H9 (cell line): ENCODE data around the gene RUNX2. TPM values are rescaled to one million over a fixed set of nuclear protein-coding genes. Genes with fewer than 3 reads are reported as not detected.

Experiments used
- DNase-seq: peaks from one replicate; pipeline ENCODE4 v3.0.0-alpha.2; 2017
- H2AFZ ChIP-seq: one replicate; pipeline ENCODE4 v1.6.1; 2013; ENCODE audit warnings: mild to moderate bottlenecking, low read length, control low read depth, moderate library complexity
- H2AK5ac ChIP-seq: 2 replicates; pipeline ENCODE4 v1.6.1; 2013; ENCODE audit warnings: low read length, control low read depth, mixed read lengths; ENCODE audit not compliant: insufficient read length
- H2BK120ac ChIP-seq: one replicate; pipeline ENCODE4 v1.6.1; 2013; ENCODE audit warnings: low read depth, mild to moderate bottlenecking, low read length, control low read depth, inconsistent platforms; ENCODE audit not compliant: poor library complexity, severe bottlenecking
- H2BK12ac ChIP-seq: 2 replicates; pipeline ENCODE4 v1.6.1; 2013; ENCODE audit warnings: low read length, control low read depth, mixed read lengths, low read depth; ENCODE audit not compliant: insufficient read length
- H2BK15ac ChIP-seq: 2 replicates; pipeline ENCODE4 v1.6.1; 2013; ENCODE audit warnings: low read depth, low read length, control low read depth
- H2BK20ac ChIP-seq: one replicate; pipeline ENCODE4 v1.6.1; 2013; ENCODE audit warnings: low read depth, mild to moderate bottlenecking, low read length, control low read depth, inconsistent platforms; ENCODE audit not compliant: poor library complexity, severe bottlenecking
- H2BK5ac ChIP-seq: 2 replicates; pipeline ENCODE4 v1.6.1; 2013; ENCODE audit warnings: low read length, control low read depth, mixed read lengths; ENCODE audit not compliant: insufficient read length
- H3K14ac ChIP-seq: 2 replicates; pipeline ENCODE4 v1.6.1; 2013; ENCODE audit warnings: low read length, control low read depth; ENCODE audit not compliant: insufficient read depth
- H3K18ac ChIP-seq: 2 replicates; pipeline ENCODE4 v1.6.1; 2013; ENCODE audit warnings: low read depth, mild to moderate bottlenecking, mixed read lengths, low read length, control low read depth; ENCODE audit not compliant: insufficient read length
- H3K23ac ChIP-seq: 2 replicates; pipeline ENCODE4 v1.6.1; 2013; ENCODE audit warnings: low read length, control low read depth, mixed read lengths, low read depth; ENCODE audit not compliant: insufficient read length
- H3K23me2 ChIP-seq: 2 replicates; pipeline ENCODE4 v1.6.1; 2013; ENCODE audit warnings: low read depth, mild to moderate bottlenecking, mixed read lengths, low read length, control low read depth; ENCODE audit not compliant: insufficient read length, poor library complexity, severe bottlenecking
- H3K27ac ChIP-seq: 2 replicates; pipeline ENCODE4 v1.5.1; 2013; ENCODE audit warnings: low read length, control low read depth, mixed read lengths, low read depth; ENCODE audit not compliant: insufficient read length
- H3K27me3 ChIP-seq: 2 replicates; pipeline ENCODE4 v1.6.1; 2013; ENCODE audit warnings: low read length, control low read depth, inconsistent platforms; ENCODE audit not compliant: insufficient read depth
- H3K4ac ChIP-seq: 2 replicates; pipeline ENCODE4 v1.6.1; 2013; ENCODE audit warnings: low read depth, mild to moderate bottlenecking, control low read depth, inconsistent platforms, low read length, moderate library complexity
- H3K4me1 ChIP-seq: 2 replicates; pipeline ENCODE4 v1.6.1; 2013; ENCODE audit warnings: low read length, control low read depth, inconsistent platforms; ENCODE audit not compliant: insufficient read depth
- H3K4me2 ChIP-seq: 2 replicates; pipeline ENCODE4 v1.6.1; 2013; ENCODE audit warnings: low read length, control low read depth, mixed read lengths; ENCODE audit not compliant: insufficient read length, insufficient read depth
- H3K56ac ChIP-seq: 2 replicates; pipeline ENCODE4 v1.6.1; 2013; ENCODE audit warnings: low read depth, mild to moderate bottlenecking, mixed read lengths, low read length, control low read depth; ENCODE audit not compliant: insufficient read length
- H3K79me1 ChIP-seq: 2 replicates; pipeline ENCODE4 v1.6.1; 2013; ENCODE audit warnings: low read depth, mild to moderate bottlenecking, moderate library complexity, low read length, control low read depth, inconsistent platforms; ENCODE audit not compliant: insufficient read depth, poor library complexity, severe bottlenecking
- H3K79me2 ChIP-seq: 2 replicates; pipeline ENCODE4 v1.6.1; 2013; ENCODE audit warnings: low read length, control low read depth, inconsistent platforms; ENCODE audit not compliant: insufficient read depth
- H3K9ac ChIP-seq: 2 replicates; pipeline ENCODE4 v1.6.1; 2013; ENCODE audit warnings: low read length, control low read depth, mixed read lengths; ENCODE audit not compliant: insufficient read length; ENCODE audit errors: extremely low read depth
- H3K9me3 ChIP-seq: one replicate; pipeline ENCODE4 v1.6.1; 2013; ENCODE audit warnings: low read depth, low read length, inconsistent platforms; ENCODE audit not compliant: control insufficient read depth
- H3T11ph ChIP-seq: one replicate; pipeline ENCODE4 v1.6.1; 2013; ENCODE audit warnings: mild to moderate bottlenecking, low read length, control low read depth, inconsistent platforms
- H4K20me1 ChIP-seq: one replicate; pipeline ENCODE4 v1.6.1; 2013; ENCODE audit not compliant: control insufficient read depth, insufficient read length, insufficient read depth
- H4K5ac ChIP-seq: 2 replicates; pipeline ENCODE4 v1.6.1; 2013; ENCODE audit warnings: low read depth, mild to moderate bottlenecking, mixed read lengths, low read length, control low read depth; ENCODE audit not compliant: insufficient read length
- H4K8ac ChIP-seq: replicated peaks from 2 replicates; pipeline ENCODE4 v1.6.1; 2013; ENCODE audit warnings: low read length, control low read depth, mixed read lengths, low read depth; ENCODE audit not compliant: insufficient read length
- H4K91ac ChIP-seq: 2 replicates; pipeline ENCODE4 v1.6.1; 2013; ENCODE audit warnings: low read depth, mild to moderate bottlenecking, moderate library complexity, mixed read lengths, low read length, control low read depth; ENCODE audit not compliant: insufficient read length
- H3K27ac Mint-ChIP-seq, 3 experiments: 2 replicates in 2 of 3; 3 replicates in 1 of 3; pipeline ENCODE4 v1.8.0; 2020 to 2021; ENCODE audit warnings: mixed read lengths in 3 of 3, mild to moderate bottlenecking in 1 of 3, moderate library complexity in 1 of 3
- H3K27me3 Mint-ChIP-seq: 2 replicates; pipeline ENCODE4 v1.8.0; 2021; ENCODE audit warnings: low read depth, mild to moderate bottlenecking, moderate library complexity, mixed read lengths
- H3K36me3 Mint-ChIP-seq, 3 experiments: 2 replicates in 2 of 3; 3 replicates in 1 of 3; pipeline ENCODE4 v1.8.0; 2020 to 2021; ENCODE audit warnings: low read depth in 3 of 3, mixed read lengths in 3 of 3; ENCODE audit not compliant: insufficient read depth in 1 of 3
- H3K4me1 Mint-ChIP-seq, 2 experiments: 2 replicates each; pipeline ENCODE4 v1.8.0; 2020; ENCODE audit warnings: mixed read lengths in 2 of 2
- H3K4me3 Mint-ChIP-seq, 2 experiments: 2 replicates in 1 of 2; 3 replicates in 1 of 2; pipeline ENCODE4 v1.8.0; 2020 to 2021; ENCODE audit warnings: mild to moderate bottlenecking in 2 of 2, mixed read lengths in 2 of 2, moderate library complexity in 1 of 2
- H3K9me3 Mint-ChIP-seq, 2 experiments: 2 replicates in 1 of 2; 3 replicates in 1 of 2; pipeline ENCODE4 v1.8.0; 2020; ENCODE audit warnings: mild to moderate bottlenecking in 2 of 2, mixed read lengths in 2 of 2, moderate library complexity in 1 of 2
- WGBS: extraction: QIAGEN DNeasy Blood & Tissue Kit; methylation state at CpG from one replicate; pipeline ENCODE4 v1.1.7; 2013; ENCODE audit warnings: missing lambda C conversion rate, low lambda C conversion rate, mixed read lengths; ENCODE audit not compliant: insufficient read length; ENCODE audit errors: extremely low coverage; 5-methylcytosine and 5-hydroxymethylcytosine counted together
- total RNA-seq: library from RNA; stranded (reverse); gene quantifications from 2 replicates; pipeline ENCODE4 v1.2.1, GENCODE V29; 2021
- TF ChIP-seq, protein P1 (sequence below): fragments of 200-600 bp; sonication (generic); conservative IDR thresholded peaks from 3 replicates; pipeline ENCODE4 v1.8.0; 2021; ENCODE audit warnings: antibody characterized with exemption, mild to moderate bottlenecking

Gene RUNX2
- total RNA-seq, 1 experiment from 2014 or later: 0.15 TPM

DNA sequence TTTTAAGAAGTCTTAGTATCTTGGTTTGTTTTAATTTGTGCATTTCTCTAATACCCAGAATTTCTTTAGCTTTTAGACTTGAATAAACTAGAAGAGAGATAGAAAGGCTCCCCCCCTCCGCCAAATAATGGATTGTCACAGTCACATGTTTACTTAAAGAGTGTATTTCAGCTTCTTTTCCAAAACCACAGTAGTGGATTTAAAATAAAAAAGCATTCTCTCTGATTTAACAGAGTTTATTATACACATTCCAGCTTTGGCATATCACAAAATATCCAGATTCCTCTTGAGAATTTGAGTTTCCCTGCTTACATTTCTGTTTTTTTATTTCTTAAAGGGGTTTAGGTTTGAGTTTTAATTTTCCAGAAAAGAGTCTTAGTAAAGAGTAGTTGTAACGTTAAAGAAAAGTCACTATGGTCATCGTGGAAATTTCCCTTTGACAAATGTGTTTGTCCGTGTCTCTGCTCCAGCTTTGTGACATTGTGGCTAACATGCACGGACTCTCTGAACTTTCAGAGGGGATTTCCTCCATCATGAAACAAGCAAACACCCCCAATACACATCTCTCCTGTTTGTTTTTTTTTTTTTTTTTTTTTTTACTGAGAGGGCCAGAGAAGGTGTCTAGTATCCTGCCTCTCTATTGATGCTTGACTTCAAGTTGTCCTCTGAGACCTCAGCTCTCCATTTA, 163.1 kb downstream of the RUNX2 start:
- DNase-seq: no peak
- Histone ChIP-seq H3K18ac (no peak overlapping the region), H2BK12ac (no peak overlapping the region), H3K23ac (no peak overlapping the region), H2AK5ac (no peak overlapping the region), H2BK5ac (no peak overlapping the region), H3K4me2 (no peak overlapping the region), H3K27ac (no peak overlapping the region), H3K9ac (no peak overlapping the region), H4K5ac (no peak overlapping the region), H3K79me2 (no peaks in the 10 kb centered on the region), H4K20me1 (no peaks in the 10 kb centered on the region), H3K9me3 (no peaks in the 10 kb centered on the region), H3K79me1 (no peaks in the 10 kb centered on the region), H3K14ac (no peak overlapping the region), H2BK15ac (no peak overlapping the region), H3T11ph (no peak overlapping the region), H3K23me2 (no peaks in the 10 kb centered on the region), H4K91ac (no peak overlapping the region), H3K56ac (no peak overlapping the region), H2AFZ (no peak overlapping the region), H2BK120ac (no peak overlapping the region), H3K27me3 (no peaks in the 10 kb centered on the region), H3K4me1 (no peaks in the 10 kb centered on the region), H2BK20ac (no peak overlapping the region), H3K4ac (no peak overlapping the region), H4K8ac (no peak overlapping the region)
- H3K4me3 Mint-ChIP-seq: no peak overlapping the region
- H3K9me3 Mint-ChIP-seq: no peaks in the 10 kb centered on the region
- peaks cover 3 to 5% of the 10 kb centered on the region in 2 experiments for H3K4me1 Mint-ChIP-seq
- H3K27me3 Mint-ChIP-seq: no peaks in the 10 kb centered on the region; the same call in 1 of the 2 replicates
- TF ChIP-seq, protein P1, sequence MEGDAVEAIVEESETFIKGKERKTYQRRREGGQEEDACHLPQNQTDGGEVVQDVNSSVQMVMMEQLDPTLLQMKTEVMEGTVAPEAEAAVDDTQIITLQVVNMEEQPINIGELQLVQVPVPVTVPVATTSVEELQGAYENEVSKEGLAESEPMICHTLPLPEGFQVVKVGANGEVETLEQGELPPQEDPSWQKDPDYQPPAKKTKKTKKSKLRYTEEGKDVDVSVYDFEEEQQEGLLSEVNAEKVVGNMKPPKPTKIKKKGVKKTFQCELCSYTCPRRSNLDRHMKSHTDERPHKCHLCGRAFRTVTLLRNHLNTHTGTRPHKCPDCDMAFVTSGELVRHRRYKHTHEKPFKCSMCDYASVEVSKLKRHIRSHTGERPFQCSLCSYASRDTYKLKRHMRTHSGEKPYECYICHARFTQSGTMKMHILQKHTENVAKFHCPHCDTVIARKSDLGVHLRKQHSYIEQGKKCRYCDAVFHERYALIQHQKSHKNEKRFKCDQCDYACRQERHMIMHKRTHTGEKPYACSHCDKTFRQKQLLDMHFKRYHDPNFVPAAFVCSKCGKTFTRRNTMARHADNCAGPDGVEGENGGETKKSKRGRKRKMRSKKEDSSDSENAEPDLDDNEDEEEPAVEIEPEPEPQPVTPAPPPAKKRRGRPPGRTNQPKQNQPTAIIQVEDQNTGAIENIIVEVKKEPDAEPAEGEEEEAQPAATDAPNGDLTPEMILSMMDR: no peak
- no peak overlapping the region for H3K27ac Mint-ChIP-seq
- H3K36me3 Mint-ChIP-seq: no peaks in the 10 kb centered on the region
- no CpG with 5 or more reads among the region's 5 CpGs for WGBS
